PC-3 (cell line): Measurements from ENCODE around the gene CAPN13. TPM values are rescaled to one million over a fixed set of nuclear protein-coding genes. Genes with fewer than 3 reads are reported as not detected.

Source experiments
- ATAC-seq: fragments of 200-7000 bp; cut with Tn5 transposase; 2 replicates; pipeline ENCODE4 v1.9.1; 2020; ENCODE audit warnings: mild to moderate bottlenecking, moderate library complexity
- BruUV-seq: library from RNA; stranded (reverse); fragments of 400-500 nt; replicated peaks from 2 replicates; lab custom pipeline; 2021; lab: Mats Ljungman, UMichigan
- CTCF ChIA-PET: fragments of 300-600 bp; sonication (Branson Sonifier 250); formaldehyde crosslinking; loops from one replicate; lab custom pipeline; 2022; ENCODE audit warnings: antibody characterized with exemption; lab: Charles Lee
- POLR2A ChIA-PET: fragments of 300-600 bp; sonication (Branson Sonifier 250); formaldehyde crosslinking; loops from one replicate; lab custom pipeline; 2022; ENCODE audit warnings: antibody characterized with exemption; ENCODE audit not compliant: unreplicated experiment; lab: Charles Lee
- DNase-seq: peaks from one replicate; pipeline ENCODE4 v3.0.0-alpha.2; 2015
- H2AFZ ChIP-seq: fragments of 300-600 bp; sonication (generic); 2 replicates; pipeline ENCODE4 v1.6.0; 2016; ENCODE audit warnings: antibody characterized with exemption, low read length
- H3F3A ChIP-seq: fragments of 300-600 bp; sonication (generic); one replicate; pipeline ENCODE4 v1.6.0; 2017; ENCODE audit warnings: antibody characterized with exemption, low read length, control low read depth, mild to moderate bottlenecking; ENCODE audit not compliant: unreplicated experiment
- H3K27ac ChIP-seq: fragments of 300-600 bp; sonication (generic); 2 replicates; pipeline ENCODE4 v1.5.1; 2016; ENCODE audit warnings: mild to moderate bottlenecking, low read length
- H3K27me3 ChIP-seq: fragments of 300-600 bp; sonication (generic); 2 replicates; pipeline ENCODE4 v1.6.1; 2016; ENCODE audit warnings: low read length, mixed read lengths
- H3K36me3 ChIP-seq: fragments of 300-600 bp; sonication (generic); 2 replicates; pipeline ENCODE4 v1.6.1; 2016; ENCODE audit warnings: low read depth, mixed run types, low read length, mixed read lengths
- H3K4me1 ChIP-seq: fragments of 300-600 bp; sonication (generic); 2 replicates; pipeline ENCODE4 v1.5.1; 2016; ENCODE audit warnings: low read length; ENCODE audit not compliant: insufficient read depth
- H3K4me2 ChIP-seq: fragments of 300-600 bp; sonication (generic); 2 replicates; pipeline ENCODE4 v1.6.0; 2016; ENCODE audit warnings: low read length
- H3K4me3 ChIP-seq: fragments of 300-600 bp; sonication (generic); 2 replicates; pipeline ENCODE4 v1.5.1; 2016; ENCODE audit warnings: mild to moderate bottlenecking, low read length, mixed read lengths
- H3K79me2 ChIP-seq: fragments of 300-600 bp; sonication (generic); 2 replicates; pipeline ENCODE4 v1.6.1; 2017; ENCODE audit warnings: low read length, mixed read lengths
- H3K9ac ChIP-seq: fragments of 300-600 bp; sonication (generic); 2 replicates; pipeline ENCODE4 v1.6.0; 2016; ENCODE audit warnings: mild to moderate bottlenecking, low read length
- H3K9me2 ChIP-seq: fragments of 300-600 bp; sonication (generic); replicated peaks from 2 replicates; pipeline ENCODE4 v1.6.1; 2016; ENCODE audit warnings: mixed run types, low read length, mixed read lengths
- H3K9me3 ChIP-seq: fragments of 300-600 bp; sonication (generic); 2 replicates; pipeline ENCODE4 v1.6.1; 2016; ENCODE audit warnings: low read length, mixed read lengths
- H4K20me1 ChIP-seq: fragments of 300-600 bp; sonication (generic); 2 replicates; pipeline ENCODE4 v1.6.1; 2016; ENCODE audit warnings: low read length, mixed read lengths
- CTCF ChIP-seq: fragments of 300-600 bp; sonication (generic); conservative IDR thresholded peaks from 2 replicates; pipeline ENCODE4 v1.5.1; 2017; ENCODE audit warnings: antibody characterized with exemption, low read depth, mild to moderate bottlenecking, low read length
- EZH2 ChIP-seq: fragments of 300-600 bp; sonication (generic); IDR thresholded peaks from one replicate; pipeline ENCODE4 v1.6.1; 2017; ENCODE audit warnings: antibody characterized with exemption, mild to moderate bottlenecking, low read length; ENCODE audit not compliant: unreplicated experiment
- EZH2phosphoT487 ChIP-seq: fragments of 300-600 bp; sonication (generic); IDR thresholded peaks from 2 replicates; pipeline ENCODE4 v1.6.1; 2018; ENCODE audit warnings: mild to moderate bottlenecking, antibody characterized with exemption, low read length, borderline replicate concordance
- intact Hi-C: fragments of 100-400 bp; cut with micrococcal nuclease; formaldehyde crosslinking; loops from 2 replicates; pipeline ENCODE4 v1.9.0; 2023
- total RNA-seq: library from RNA; depleted of rRNA; stranded (reverse); fragments of >200 nt; gene quantifications from 2 replicates; pipeline ENCODE4 v1.2.3, GENCODE V29; 2014

The CAPN13 gene
- total RNA-seq, 1 experiment from 2014 or later: 0.44 TPM

- ATAC-seq: no peak
Measured at GRCh38 chr2:30759481-30759880, 47.8 kb downstream of the CAPN13 start.

GRCh38 chr2:30758191-30758651, 49.0 kb downstream of the CAPN13 start:
- intact Hi-C loops: no loop called here
- H3K36me3 ChIP-seq: no peaks in the 10 kb centered on the region
- H2AFZ ChIP-seq: no peak overlapping the region
- no peak overlapping the region for H3K9ac ChIP-seq
- CTCF ChIA-PET: no interaction called here
- no peaks in the 10 kb centered on the region for H3K9me3 ChIP-seq
- no peak overlapping the region for H3K4me2 ChIP-seq
- DNase-seq: no peak
- no peak for ATAC-seq
- TF ChIP-seq EZH2phosphoT487: no peak
- no peak for TF ChIP-seq EZH2
- no peak for TF ChIP-seq CTCF
- BruUV-seq: no TSS peak
- no peaks in the 10 kb centered on the region for H3K79me2 ChIP-seq
- POLR2A ChIA-PET: no interaction called here
- H3K4me1 ChIP-seq: peaks cover 14% of the 10 kb centered on the region
- no peak overlapping the region for H3K27ac ChIP-seq
- no peaks in the 10 kb centered on the region for H3F3A ChIP-seq
- H3K4me3 ChIP-seq: no peak overlapping the region
- no peaks in the 10 kb centered on the region for H3K9me2 ChIP-seq
- peaks cover 20% of the 10 kb centered on the region for H3K27me3 ChIP-seq
- H4K20me1 ChIP-seq: no peaks in the 10 kb centered on the region

More at GRCh38 chr2:30759481-30759880, 47.8 kb downstream of the CAPN13 start:
- no peak for DNase-seq
- Histone ChIP-seq H4K20me1 (no peaks in the 10 kb centered on the region), H2AFZ (no peak overlapping the region), H3F3A (no peaks in the 10 kb centered on the region), H3K9me2 (no peaks in the 10 kb centered on the region), H3K4me2 (no peak overlapping the region), H3K9ac (no peak overlapping the region), H3K9me3 (no peaks in the 10 kb centered on the region), H3K4me1 (peaks cover 14% of the 10 kb centered on the region), H3K27me3 (peaks cover 20% of the 10 kb centered on the region), H3K4me3 (no peak overlapping the region), H3K36me3 (no peaks in the 10 kb centered on the region), H3K27ac (no peak overlapping the region), H3K79me2 (no peaks in the 10 kb centered on the region)
- BruUV-seq: no TSS peak
- TF ChIP-seq EZH2phosphoT487: no peak
- TF ChIP-seq CTCF: no peak
- no peak for TF ChIP-seq EZH2
- ChIA-PET CTCF (no interaction called here), POLR2A (no interaction called here)
- intact Hi-C loops: no loop called here

DNA sequence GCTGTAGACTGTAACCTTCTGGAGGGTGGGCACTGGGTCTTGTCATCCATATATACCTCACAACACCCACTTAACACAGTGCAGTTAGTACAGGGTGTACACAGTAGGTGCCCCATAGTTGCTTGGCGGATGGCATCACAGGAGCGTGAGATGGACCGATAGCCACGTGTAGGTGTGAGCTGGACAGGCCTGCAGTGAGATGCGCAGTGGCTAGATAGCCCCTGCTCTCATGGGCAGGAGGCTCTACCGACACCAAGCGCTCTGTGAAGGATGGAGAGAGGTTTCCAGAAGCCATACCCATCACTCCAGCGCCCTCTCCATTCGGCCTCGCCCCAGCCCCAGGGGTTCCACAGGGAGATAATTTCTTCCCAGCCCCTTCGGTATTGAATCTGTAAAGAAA, 49.5 kb downstream of the CAPN13 start:
- no TSS peak for BruUV-seq
- ChIA-PET CTCF (no interaction called here), POLR2A (no interaction called here)

More for the DNA sequence above, 49.5 kb downstream of the CAPN13 start:
- H3K27me3 ChIP-seq: peaks cover 22% of the 10 kb centered on the region
- no peak overlapping the region for H2AFZ ChIP-seq
- DNase-seq (no peak), ATAC-seq (no peak)
- H3K9ac ChIP-seq: no peak overlapping the region
- no peak for TF ChIP-seq EZH2
- no peak for TF ChIP-seq EZH2phosphoT487
- TF ChIP-seq CTCF: no peak
- peaks cover 14% of the 10 kb centered on the region for H3K4me1 ChIP-seq
- no peak overlapping the region for H3K27ac ChIP-seq
- H3K4me2 ChIP-seq: no peak overlapping the region
- H3K4me3 ChIP-seq: no peak overlapping the region
- no peaks in the 10 kb centered on the region for H3K9me3 ChIP-seq
- no peaks in the 10 kb centered on the region for H3K79me2 ChIP-seq
- H3K36me3 ChIP-seq: no peaks in the 10 kb centered on the region
- intact Hi-C loops: no loop called here
- no peaks in the 10 kb centered on the region for H3F3A ChIP-seq
- no peaks in the 10 kb centered on the region for H4K20me1 ChIP-seq
- H3K9me2 ChIP-seq: no peaks in the 10 kb centered on the region
